ENCODE results near the gene ING3. TPM values are rescaled to one million over a fixed set of nuclear protein-coding genes. Genes with fewer than 3 reads are reported as not detected.
A peak's percentile ranks its signal among the peaks of the same experiment; 100 is the strongest.

Gene ING3
- total and polyA plus RNA-seq, 9 of the 15 experiments (the other 6 are each of a cell fraction or from before 2014, with no cell fraction given) = 22.8 to 233 (median 50.4) TPM

DNA sequence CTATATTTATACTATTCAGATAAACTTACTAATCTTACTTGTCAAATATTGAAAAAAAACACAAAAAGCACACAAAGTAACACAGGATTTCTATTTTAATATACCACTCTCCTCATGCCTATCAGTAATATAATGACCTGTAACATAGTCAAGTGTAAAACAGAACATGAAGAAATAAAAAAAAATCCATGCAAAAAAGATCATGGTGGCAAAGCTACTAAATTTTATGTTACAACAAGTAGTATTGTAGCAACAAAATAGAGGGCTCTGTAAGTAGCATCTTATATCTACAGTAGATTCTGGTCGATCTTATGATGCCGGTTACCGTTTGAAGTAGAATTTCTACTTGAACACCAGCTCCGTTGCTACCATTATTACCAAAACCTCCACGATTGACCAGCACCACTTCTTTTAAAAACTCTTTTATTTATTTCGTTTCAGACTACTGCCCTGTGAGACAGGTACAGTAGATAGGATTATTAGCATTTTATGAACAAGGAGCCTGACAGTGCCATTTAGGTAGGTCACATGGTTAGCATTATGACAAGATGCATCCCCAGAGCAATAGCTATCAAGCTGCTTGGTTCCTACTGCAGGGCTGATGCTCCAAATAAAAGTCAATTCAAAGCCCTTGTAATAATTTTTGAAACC lies 40.0 kb downstream of the ING3 start (continued):
- TF ChIP-seq ZNF551 (CRISPR knock-in tag; IDR thresholded peaks at IDR 0.05) = no peak
- TF ChIP-seq HNRNPH1 (optimal IDR thresholded peaks at IDR 0.05; ENCODE audit: low read depth, low read length) = no peak
- no peak for TF ChIP-seq PHF21A (IDR thresholded peaks at IDR 0.05; ENCODE audit: borderline replicate concordance, low read depth)
- TF ChIP-seq HNRNPL (IDR thresholded peaks at IDR 0.05; ENCODE audit: low read depth, low read length) = no peak
- TF ChIP-seq SIN3A (IDR thresholded peaks at IDR 0.05; ENCODE audit: borderline replicate concordance in 2 of 2, control insufficient read depth in 1 of 2, low read depth in 2 of 2, low read length in 2 of 2) = 0 out of 4 replicates have a peak, but pooled peaks of 1 of the 2 experiments have one; percentile 39
- TF ChIP-seq, protein P1, sequence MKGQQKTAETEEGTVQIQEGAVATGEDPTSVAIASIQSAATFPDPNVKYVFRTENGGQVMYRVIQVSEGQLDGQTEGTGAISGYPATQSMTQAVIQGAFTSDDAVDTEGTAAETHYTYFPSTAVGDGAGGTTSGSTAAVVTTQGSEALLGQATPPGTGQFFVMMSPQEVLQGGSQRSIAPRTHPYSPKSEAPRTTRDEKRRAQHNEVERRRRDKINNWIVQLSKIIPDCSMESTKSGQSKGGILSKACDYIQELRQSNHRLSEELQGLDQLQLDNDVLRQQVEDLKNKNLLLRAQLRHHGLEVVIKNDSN (CRISPR knock-in tag; IDR thresholded peaks at IDR 0.05) = no peak; the same call in 1 of the 2 replicates
- TF ChIP-seq PHTF2 (CRISPR knock-in tag; IDR thresholded peaks at IDR 0.05) = no peak
- no peak for TF ChIP-seq HIVEP1 (CRISPR knock-in tag; IDR thresholded peaks at IDR 0.05)
- TF ChIP-seq RBBP5 (IDR thresholded peaks at IDR 0.05; ENCODE audit: borderline replicate concordance, insufficient read depth, low read length, poor library complexity, severe bottlenecking) = no peak
- TF ChIP-seq KLF16 (IDR thresholded peaks at IDR 0.05) = no peak
- no peak for TF ChIP-seq TEAD1 (CRISPR knock-in tag; IDR thresholded peaks at IDR 0.05)
- no peak for TF ChIP-seq RBM14 (IDR thresholded peaks at IDR 0.05; ENCODE audit: borderline replicate concordance, insufficient read depth, low read depth, low read length)
- no peak for TF ChIP-seq ZBTB7A (IDR thresholded peaks at IDR 0.05; ENCODE audit: borderline replicate concordance, control insufficient read depth, low read depth, low read length)
- TF ChIP-seq ZNF217 (CRISPR knock-in tag; IDR thresholded peaks at IDR 0.05) = no peak
- TF ChIP-seq, protein P2, sequence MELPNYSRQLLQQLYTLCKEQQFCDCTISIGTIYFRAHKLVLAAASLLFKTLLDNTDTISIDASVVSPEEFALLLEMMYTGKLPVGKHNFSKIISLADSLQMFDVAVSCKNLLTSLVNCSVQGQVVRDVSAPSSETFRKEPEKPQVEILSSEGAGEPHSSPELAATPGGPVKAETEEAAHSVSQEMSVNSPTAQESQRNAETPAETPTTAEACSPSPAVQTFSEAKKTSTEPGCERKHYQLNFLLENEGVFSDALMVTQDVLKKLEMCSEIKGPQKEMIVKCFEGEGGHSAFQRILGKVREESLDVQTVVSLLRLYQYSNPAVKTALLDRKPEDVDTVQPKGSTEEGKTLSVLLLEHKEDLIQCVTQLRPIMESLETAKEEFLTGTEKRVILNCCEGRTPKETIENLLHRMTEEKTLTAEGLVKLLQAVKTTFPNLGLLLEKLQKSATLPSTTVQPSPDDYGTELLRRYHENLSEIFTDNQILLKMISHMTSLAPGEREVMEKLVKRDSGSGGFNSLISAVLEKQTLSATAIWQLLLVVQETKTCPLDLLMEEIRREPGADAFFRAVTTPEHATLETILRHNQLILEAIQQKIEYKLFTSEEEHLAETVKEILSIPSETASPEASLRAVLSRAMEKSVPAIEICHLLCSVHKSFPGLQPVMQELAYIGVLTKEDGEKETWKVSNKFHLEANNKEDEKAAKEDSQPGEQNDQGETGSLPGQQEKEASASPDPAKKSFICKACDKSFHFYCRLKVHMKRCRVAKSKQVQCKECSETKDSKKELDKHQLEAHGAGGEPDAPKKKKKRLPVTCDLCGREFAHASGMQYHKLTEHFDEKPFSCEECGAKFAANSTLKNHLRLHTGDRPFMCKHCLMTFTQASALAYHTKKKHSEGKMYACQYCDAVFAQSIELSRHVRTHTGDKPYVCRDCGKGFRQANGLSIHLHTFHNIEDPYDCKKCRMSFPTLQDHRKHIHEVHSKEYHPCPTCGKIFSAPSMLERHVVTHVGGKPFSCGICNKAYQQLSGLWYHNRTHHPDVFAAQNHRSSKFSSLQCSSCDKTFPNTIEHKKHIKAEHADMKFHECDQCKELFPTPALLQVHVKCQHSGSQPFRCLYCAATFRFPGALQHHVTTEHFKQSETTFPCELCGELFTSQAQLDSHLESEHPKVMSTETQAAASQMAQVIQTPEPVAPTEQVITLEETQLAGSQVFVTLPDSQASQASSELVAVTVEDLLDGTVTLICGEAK (IDR thresholded peaks at IDR 0.05) = 0 out of 2 replicates have a peak, but pooled peaks have one; percentile 22
- TF ChIP-seq, protein P2 (CRISPR knock-in tag; IDR thresholded peaks at IDR 0.05) = no peak
